Endothelial cell of umbilical vein (primary cell): ENCODE data around the gene PDIA4. TPM values are rescaled to one million over a fixed set of nuclear protein-coding genes. Genes with fewer than 3 reads are reported as not detected.

ENCODE experiments used
- BruUV-seq: library from RNA; stranded (reverse); fragments of 400-500 nt; replicated peaks from 2 replicates; lab custom pipeline; 2021; lab: Mats Ljungman, UMichigan
- CTCF ChIA-PET: fragments of 300-600, 350-600 bp; sonication (Branson Sonifier 250); formaldehyde crosslinking; loops from one replicate; lab custom pipeline; 2021; ENCODE audit warnings: antibody characterized with exemption, inconsistent platforms; lab: Charles Lee
- POLR2A ChIA-PET: fragments of 300-600, 350-600 bp; sonication (Branson Sonifier 250); formaldehyde crosslinking; loops from one replicate; lab custom pipeline; 2021; ENCODE audit warnings: antibody characterized with exemption, inconsistent platforms; lab: Charles Lee
- DNase-seq: peaks from one replicate; pipeline ENCODE4 v3.0.0-alpha.2; 2011; ENCODE audit warnings: low read depth, low spot score
- FAIRE-seq: peaks from 2 replicates; lab custom pipeline; 2011; peaks lifted over from hg19 to GRCh38; lab: Jason Lieb, UNC
- H2AFZ ChIP-seq: 2 replicates; pipeline ENCODE4 v1.6.0; 2012; ENCODE audit warnings: low read depth, low read length, control low read depth, inconsistent platforms
- H3K27ac ChIP-seq: 2 replicates; pipeline ENCODE4 v1.5.1; 2011; ENCODE audit warnings: low read depth, mild to moderate bottlenecking, control low read depth, low read length, moderate library complexity; ENCODE audit not compliant: insufficient read depth
- H3K27me3 ChIP-seq, 2 experiments: 2 replicates each; pipeline versions ENCODE4 v1.6.0 to v1.6.1; 2011; ENCODE audit warnings: low read length in 2 of 2, mixed read lengths in 1 of 2; ENCODE audit not compliant: control insufficient read depth in 2 of 2, insufficient read depth in 2 of 2
- H3K36me3 ChIP-seq, 2 experiments: 2 replicates in 1 of 2; 3 replicates in 1 of 2; pipeline ENCODE4 v1.5.1; 2011; ENCODE audit warnings: low read length in 2 of 2, mild to moderate bottlenecking in 1 of 2, moderate library complexity in 1 of 2; ENCODE audit not compliant: control insufficient read depth in 2 of 2, insufficient read depth in 2 of 2; ENCODE audit errors: extremely low read depth in 1 of 2
- H3K4me1 ChIP-seq: 3 replicates; pipeline ENCODE4 v1.5.1; 2011; ENCODE audit warnings: mild to moderate bottlenecking, low read length; ENCODE audit not compliant: control insufficient read depth, insufficient read depth; ENCODE audit errors: extremely low read depth
- H3K4me2 ChIP-seq: 2 replicates; pipeline ENCODE4 v1.6.1; 2011; ENCODE audit warnings: low read length, control low read depth, mixed read lengths; ENCODE audit not compliant: insufficient read depth
- H3K4me3 ChIP-seq, 3 experiments: fragments of 200-600 bp in 1 of 3; sonication (generic), shearing (Covaris generic) in 1 of 3; replicated peaks in 1 of 3; 2 replicates each; pipeline ENCODE4 v1.5.1; 2011 to 2016; ENCODE audit warnings: control low read depth in 3 of 3, low read length in 3 of 3, mild to moderate bottlenecking in 2 of 3, inconsistent platforms in 1 of 3, low read depth in 1 of 3, moderate library complexity in 1 of 3; ENCODE audit not compliant: insufficient read depth in 1 of 3
- H3K79me2 ChIP-seq: 2 replicates; pipeline ENCODE4 v1.6.0; 2012; ENCODE audit warnings: low read length, inconsistent platforms; ENCODE audit not compliant: control insufficient read depth, insufficient read depth
- H3K9ac ChIP-seq: replicated peaks from 2 replicates; pipeline ENCODE3; 2011; ENCODE audit warnings: low read length, control low read depth; ENCODE audit not compliant: insufficient read depth; ENCODE audit errors: extremely low read depth
- H3K9me1 ChIP-seq: replicated peaks from 3 replicates; pipeline ENCODE4 v1.6.0; 2011; ENCODE audit warnings: mild to moderate bottlenecking, low read length; ENCODE audit not compliant: control insufficient read depth, insufficient read depth; ENCODE audit errors: extremely low read depth
- H3K9me3 ChIP-seq: replicated peaks from 2 replicates; pipeline ENCODE4 v1.5.1; 2012; ENCODE audit warnings: low read length, inconsistent platforms; ENCODE audit not compliant: control insufficient read depth, insufficient read depth
- H4K20me1 ChIP-seq: replicated peaks from 2 replicates; pipeline ENCODE3; 2011; ENCODE audit warnings: mild to moderate bottlenecking, low read length; ENCODE audit not compliant: control insufficient read depth, insufficient read depth; ENCODE audit errors: extremely low read depth
- CTCF ChIP-seq, 2 donors: IDR thresholded peaks; 1 replicate in 1 of 2; 2 replicates in 1 of 2; pipeline ENCODE4 v1.5.1; 2011; ENCODE audit warnings: low read length in 2 of 2, mild to moderate bottlenecking in 2 of 2, moderate library complexity in 2 of 2, control low read depth in 1 of 2, inconsistent platforms in 1 of 2, low read depth in 1 of 2; ENCODE audit not compliant: insufficient read depth in 1 of 2; ENCODE audit errors: extremely low read depth in 1 of 2
- EZH2 ChIP-seq: IDR thresholded peaks from 2 replicates; pipeline ENCODE4 v1.6.1; 2012; ENCODE audit warnings: borderline replicate concordance, low read depth, mild to moderate bottlenecking, moderate library complexity, low read length, inconsistent platforms; ENCODE audit not compliant: severe bottlenecking
- FOS ChIP-seq: IDR thresholded peaks from 2 replicates; pipeline ENCODE4 v1.6.1; 2011; ENCODE audit warnings: mild to moderate bottlenecking, low read length, moderate library complexity, borderline replicate concordance; ENCODE audit not compliant: insufficient read depth
- GATA2 ChIP-seq: IDR thresholded peaks from 2 replicates; pipeline ENCODE4 v1.7.0; 2011; ENCODE audit warnings: low read depth, mild to moderate bottlenecking, moderate library complexity, mixed read lengths, low read length; ENCODE audit not compliant: insufficient read length, insufficient read depth
- JUN ChIP-seq: IDR thresholded peaks from 2 replicates; pipeline ENCODE4 v1.6.1; 2011; ENCODE audit warnings: borderline replicate concordance, low read depth; ENCODE audit not compliant: insufficient read length, insufficient read depth
- MAX ChIP-seq: IDR thresholded peaks from 2 replicates; pipeline ENCODE4 v1.6.1; 2011; ENCODE audit not compliant: insufficient read depth, insufficient read length
- MYC ChIP-seq: IDR thresholded peaks from one replicate; pipeline ENCODE4 v1.6.1; 2011; ENCODE audit warnings: mild to moderate bottlenecking, low read depth, low read length
- POLR2A ChIP-seq: IDR thresholded peaks from 2 replicates; pipeline ENCODE4 v1.6.1; 2012; ENCODE audit warnings: low read depth, mild to moderate bottlenecking, control low read depth, low read length
- POLR2AphosphoS5 ChIP-seq: IDR thresholded peaks from 2 replicates; pipeline ENCODE4 v1.6.1; 2012; ENCODE audit warnings: low read depth, mild to moderate bottlenecking, control low read depth, low read length, moderate library complexity; ENCODE audit not compliant: insufficient read depth
- dilution Hi-C: fragments of 300-500 bp; cut with MboI; formaldehyde crosslinking; loops from one replicate; pipeline ENCODE4 v1.15.0; 2019; ENCODE audit warnings: low sequenced_read_pairs; ENCODE audit not compliant: extremely low pct_ligation_motif_present
- intact Hi-C: fragments of 100-400 bp; cut with micrococcal nuclease; formaldehyde crosslinking; loops from one replicate; pipeline ENCODE4 v1.10.0; 2022
- polyA plus RNA-seq, 4 experiments: library from polyadenylated mRNA; depleted of rRNA in 3 of 4; stranded (reverse) in 3 of 4; unstranded in 1 of 4; fragments of >200 nt; gene quantifications; 2 replicates each; pipeline versions ENCODE4 v1.2.1 to v1.2.3, GENCODE V29; 2011 to 2012; ENCODE audit warnings: missing spikeins in 1 of 4
- total RNA-seq: library from RNA; stranded (reverse); gene quantifications from 2 replicates; pipeline ENCODE4 v1.2.3, GENCODE V29; 2021

PDIA4 gene
- total and polyA plus RNA-seq, 2 donors (not counting 3 experiments of a cell fraction or from before 2014, with no cell fraction given) = 217 to 308 TPM

- ChIA-PET CTCF (interaction anchor here (0.8 kb wide), 1 partner anchor 384 kb away, joined by 3 read pairs; no protein-coding TSS in a partner anchor), POLR2A (no interaction called here)
- dilution Hi-C loops = no loop called here
- Histone ChIP-seq H3K9me3 (no peaks in the 10 kb centered on the region), H2AFZ (no peak overlapping the region), H3K4me1 (peaks cover 12% of the 10 kb centered on the region), H4K20me1 (no peaks in the 10 kb centered on the region), H3K4me2 (no peak overlapping the region), H3K79me2 (no peaks in the 10 kb centered on the region), H3K9me1 (no peaks in the 10 kb centered on the region), H3K27me3 (no peaks in the 10 kb centered on the region), H3K4me3 (no peak overlapping the region), H3K27ac (no peak overlapping the region), H3K36me3 (no peaks in the 10 kb centered on the region), H3K9ac (no peak overlapping the region)
- FAIRE-seq (no peak), DNase-seq (no peak)
- BruUV-seq = no TSS peak
- TF ChIP-seq MAX = no peak
- TF ChIP-seq POLR2A = no peak
- no peak for TF ChIP-seq MYC
- TF ChIP-seq FOS = no peak
- TF ChIP-seq EZH2 = no peak
- TF ChIP-seq POLR2AphosphoS5 = no peak
- TF ChIP-seq GATA2 = no peak
- no peak for TF ChIP-seq JUN
- TF ChIP-seq CTCF (IDR thresholded peaks at IDR 0.05; ENCODE audit: extremely low read depth in 1 of 2, insufficient read depth in 1 of 2, low read depth in 1 of 2, low read length in 2 of 2) = no peak
- intact Hi-C loops = loop anchor here (10.0 kb wide), 1 partner anchor 145 kb away; no protein-coding TSS in a partner anchor
These were observed 68.6 kb downstream of the PDIA4 start for GRCh38 chr7:148959726-148960125.
